HepG2 (cell line): ENCODE results near the gene HSPA1A.
A peak's percentile ranks its signal among the peaks of the same experiment; 100 is the strongest.

Experiments used
- CHD2 ChIP-seq: IDR thresholded peaks from 2 replicates; pipeline ENCODE4 v1.6.1; 2011; ENCODE audit warnings: low read depth, low read length, improper control_type of control experiment
- EP300 ChIP-seq, 3 experiments: sonication (generic) in 1 of 3; formaldehyde crosslinking in 1 of 3; IDR thresholded peaks; 2 replicates each; pipeline versions ENCODE4 v1.5.1 to v1.6.1; 2011 to 2020; ENCODE audit warnings: low read depth in 2 of 3, low read length in 2 of 3, borderline replicate concordance in 1 of 3, improper control_type of control experiment in 1 of 3, mild to moderate bottlenecking in 1 of 3, missing genetic modification reagents in 1 of 3, moderate library complexity in 1 of 3
- HIC2 ChIP-seq: sonication (generic); formaldehyde crosslinking; IDR thresholded peaks from 2 replicates; pipeline ENCODE4 v1.9.0; 2022; ENCODE audit warnings: low read depth, missing genetic modification reagents
- NFIC ChIP-seq: IDR thresholded peaks from 2 replicates; pipeline ENCODE4 v1.6.1; 2012; ENCODE audit warnings: mild to moderate bottlenecking, low read length, inconsistent platforms
- RNF2 ChIP-seq: fragments of 450-650 bp; conservative IDR thresholded peaks from 2 replicates; pipeline ENCODE4 v1.6.1; 2016; ENCODE audit warnings: low read depth
- TARDBP ChIP-seq: sonication (generic); formaldehyde crosslinking; IDR thresholded peaks from 2 replicates; pipeline ENCODE4 v1.8.0; 2022; ENCODE audit warnings: mild to moderate bottlenecking, missing genetic modification reagents
- ZBTB21 ChIP-seq: sonication (generic); formaldehyde crosslinking; IDR thresholded peaks from 2 replicates; pipeline ENCODE4 v1.4.0; 2020; ENCODE audit warnings: missing genetic modification reagents
- ZBTB33 ChIP-seq: sonication (generic); formaldehyde crosslinking; IDR thresholded peaks from 2 replicates; pipeline ENCODE4 v1.4.0; 2020; ENCODE audit warnings: missing genetic modification reagents
- ZNF275 ChIP-seq: sonication (generic); formaldehyde crosslinking; IDR thresholded peaks from 2 replicates; pipeline ENCODE4 v1.8.0; 2022; ENCODE audit warnings: missing genetic modification reagents, mild to moderate bottlenecking, inconsistent platforms, borderline replicate concordance
- ZNF576 ChIP-seq: sonication (generic); formaldehyde crosslinking; IDR thresholded peaks from 2 replicates; pipeline ENCODE4 v1.4.0; 2020; ENCODE audit warnings: mild to moderate bottlenecking, missing genetic modification reagents

GRCh38 chr6:31861919-31862343 lies 46.6 kb downstream of the HSPA1A start:
- TF ChIP-seq ZNF275 (CRISPR knock-in tag): no peak
- TF ChIP-seq CHD2: no peak
- TF ChIP-seq EP300 (IDR thresholded peaks at IDR 0.05; ENCODE audit: low read depth in 2 of 2, low read length in 2 of 2): no peak
- no peak for TF ChIP-seq EP300 (CRISPR knock-in tag; IDR thresholded peaks at IDR 0.05; ENCODE audit: borderline replicate concordance)
- TF ChIP-seq ZBTB21 (CRISPR knock-in tag): no peak
- no peak for TF ChIP-seq ZNF576 (CRISPR knock-in tag)
- no peak for TF ChIP-seq NFIC
- TF ChIP-seq ZBTB33 (CRISPR knock-in tag): peak; percentile 22; the same call in 1 of the 2 replicates
- no peak for TF ChIP-seq TARDBP (CRISPR knock-in tag)
- no peak for TF ChIP-seq HIC2 (CRISPR knock-in tag)
- TF ChIP-seq RNF2: no peak
